MCF 10A (cell line): ENCODE data around the gene TRIM52. TPM values are rescaled to one million over a fixed set of nuclear protein-coding genes. Genes with fewer than 3 reads are reported as not detected.
A peak's percentile ranks its signal among the peaks of the same experiment; 100 is the strongest.
"Not testable (repeated sequence)": the region's sequence is repeated elsewhere in the genome, so short reads cannot be mapped to it uniquely, and the experiment has no call there.

ENCODE experiments used
- BruUV-seq: library from RNA; stranded (reverse); fragments of 400-500 nt; replicated peaks from 2 replicates; lab custom pipeline; 2021; lab: Mats Ljungman, UMichigan
- CTCF ChIA-PET: fragments of 300-600 bp; sonication (Branson Sonifier 250); formaldehyde crosslinking; extraction: SDS; loops from one replicate; lab custom pipeline; 2021; ENCODE audit warnings: antibody characterized with exemption, inconsistent platforms; lab: Yijun Ruan, JAX
- POLR2A ChIA-PET: fragments of 300-600, 350-650 bp; sonication (Branson Sonifier 250); formaldehyde crosslinking; extraction: SDS; loops from one replicate; lab custom pipeline; 2020; ENCODE audit warnings: antibody characterized with exemption, inconsistent platforms; lab: Yijun Ruan, JAX
- DNase-seq: peaks from one replicate; pipeline ENCODE4 v3.0.0-alpha.2; 2018; ENCODE audit not compliant: unreplicated experiment
- H3K27ac Mint-ChIP-seq: one replicate; pipeline ENCODE4 v1.8.0; 2022; ENCODE audit warnings: mild to moderate bottlenecking, low read depth, mixed read lengths; ENCODE audit not compliant: unreplicated experiment
- H3K27me3 Mint-ChIP-seq: one replicate; pipeline ENCODE4 v1.8.0; 2022; ENCODE audit warnings: mixed read lengths; ENCODE audit not compliant: insufficient read depth, unreplicated experiment
- H3K36me3 Mint-ChIP-seq: one replicate; pipeline ENCODE4 v1.8.0; 2022; ENCODE audit warnings: mild to moderate bottlenecking, moderate library complexity, mixed read lengths; ENCODE audit not compliant: insufficient read depth, unreplicated experiment
- H3K4me1 Mint-ChIP-seq: one replicate; pipeline ENCODE4 v1.8.0; 2022; ENCODE audit warnings: mixed read lengths; ENCODE audit not compliant: insufficient read depth, unreplicated experiment
- H3K4me3 Mint-ChIP-seq: one replicate; pipeline ENCODE4 v1.8.0; 2022; ENCODE audit warnings: mild to moderate bottlenecking, moderate library complexity, mixed read lengths; ENCODE audit not compliant: unreplicated experiment
- H3K9me3 Mint-ChIP-seq: one replicate; pipeline ENCODE4 v1.8.0; 2022; ENCODE audit warnings: mixed read lengths; ENCODE audit not compliant: unreplicated experiment
- intact Hi-C: fragments of 100-400 bp; cut with micrococcal nuclease; formaldehyde crosslinking; loops from 2 replicates; pipeline ENCODE4 v1.14.1; 2022
- total RNA-seq: library from RNA; stranded (reverse); gene quantifications from 2 replicates; pipeline ENCODE4 v1.2.3, GENCODE V29; 2022
- TF ChIP-seq, protein P1 (sequence below): fragments of 200-600 bp; IDR thresholded peaks from one replicate; pipeline ENCODE4 v1.8.0; 2022; ENCODE audit warnings: antibody characterized with exemption, mild to moderate bottlenecking; ENCODE audit not compliant: unreplicated experiment

The TRIM52 gene
- total RNA-seq, 1 experiment from 2014 or later: 12.5 TPM

- CTCF ChIA-PET: interaction anchor here (0.6 kb wide), 1 partner anchor 42 kb away, joined by 3 read pairs; no protein-coding TSS in a partner anchor
- BruUV-seq: not testable (repeated sequence)
- H3K27ac Mint-ChIP-seq: peak overlapping the region; percentile 12
Measured at GRCh38 chr5:181267291-181267904, 6.5 kb upstream of the TRIM52 start.

DNA sequence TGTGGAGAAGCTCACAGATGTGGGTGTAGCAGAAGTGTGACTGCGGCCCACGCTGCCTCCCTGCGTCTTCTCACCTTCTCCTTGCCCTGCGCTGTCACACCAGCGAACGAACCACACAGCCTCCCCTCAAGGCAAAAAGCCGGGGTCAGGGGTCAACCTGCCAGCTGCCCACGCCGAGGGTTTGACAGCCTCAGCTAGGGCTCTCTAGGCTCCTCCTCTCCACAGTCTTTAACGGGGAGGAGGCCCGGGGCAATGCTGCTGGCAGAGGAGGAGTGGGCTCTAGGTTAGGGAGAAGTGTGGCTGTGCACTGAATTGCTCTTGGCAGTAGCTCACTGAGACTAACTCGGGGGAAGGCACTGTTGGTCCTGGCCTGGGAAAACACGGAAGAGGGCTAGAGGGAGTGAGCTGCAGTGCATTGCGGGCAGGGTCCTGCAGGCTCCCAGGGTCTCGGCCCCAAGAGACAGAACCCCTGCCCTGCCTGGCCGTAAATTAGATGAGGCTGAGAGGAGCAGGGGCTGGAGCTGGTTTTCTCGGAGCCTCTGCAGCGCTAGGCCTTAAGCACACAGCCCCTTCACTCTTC is 4.2 kb upstream of the TRIM52 start:
- no peaks in the 10 kb centered on the region for H3K27me3 Mint-ChIP-seq

More at GRCh38 chr5:181267291-181267904, 6.5 kb upstream of the TRIM52 start:
- POLR2A ChIA-PET, H3K4me3 Mint-ChIP-seq, H3K27me3 Mint-ChIP-seq, H3K9me3 Mint-ChIP-seq, intact Hi-C loops: not testable (repeated sequence)
- Mint-ChIP-seq H3K36me3 (peaks cover 22% of the 10 kb centered on the region), H3K4me1 (peaks cover 11% of the 10 kb centered on the region)
- peak; percentile 34 for DNase-seq
- TF ChIP-seq, protein P1, sequence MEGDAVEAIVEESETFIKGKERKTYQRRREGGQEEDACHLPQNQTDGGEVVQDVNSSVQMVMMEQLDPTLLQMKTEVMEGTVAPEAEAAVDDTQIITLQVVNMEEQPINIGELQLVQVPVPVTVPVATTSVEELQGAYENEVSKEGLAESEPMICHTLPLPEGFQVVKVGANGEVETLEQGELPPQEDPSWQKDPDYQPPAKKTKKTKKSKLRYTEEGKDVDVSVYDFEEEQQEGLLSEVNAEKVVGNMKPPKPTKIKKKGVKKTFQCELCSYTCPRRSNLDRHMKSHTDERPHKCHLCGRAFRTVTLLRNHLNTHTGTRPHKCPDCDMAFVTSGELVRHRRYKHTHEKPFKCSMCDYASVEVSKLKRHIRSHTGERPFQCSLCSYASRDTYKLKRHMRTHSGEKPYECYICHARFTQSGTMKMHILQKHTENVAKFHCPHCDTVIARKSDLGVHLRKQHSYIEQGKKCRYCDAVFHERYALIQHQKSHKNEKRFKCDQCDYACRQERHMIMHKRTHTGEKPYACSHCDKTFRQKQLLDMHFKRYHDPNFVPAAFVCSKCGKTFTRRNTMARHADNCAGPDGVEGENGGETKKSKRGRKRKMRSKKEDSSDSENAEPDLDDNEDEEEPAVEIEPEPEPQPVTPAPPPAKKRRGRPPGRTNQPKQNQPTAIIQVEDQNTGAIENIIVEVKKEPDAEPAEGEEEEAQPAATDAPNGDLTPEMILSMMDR: peak; percentile 15

GRCh38 chr5:181263633-181264032 is 2.7 kb upstream of the TRIM52 start:
- Mint-ChIP-seq H3K4me1 (peaks cover 28% of the 10 kb centered on the region), H3K9me3 (no peaks in the 10 kb centered on the region), H3K36me3 (peaks cover 41% of the 10 kb centered on the region), H3K27me3 (no peaks in the 10 kb centered on the region), H3K27ac (no peak overlapping the region), H3K4me3 (no peak overlapping the region)
- BruUV-seq: no TSS peak
- TF ChIP-seq, protein P1: no peak
- intact Hi-C loops: no loop called here
- CTCF ChIA-PET: no interaction called here
- POLR2A ChIA-PET: interaction anchor here (5.0 kb wide), 1 partner anchor 58 kb away, joined by 52 read pairs; the partner anchor contains the start of gene TRIM7
- DNase-seq: no peak

More for the DNA sequence above, 4.2 kb upstream of the TRIM52 start:
- intact Hi-C loops: no loop called here
- peaks cover 14% of the 10 kb centered on the region for H3K4me1 Mint-ChIP-seq
- peaks cover 35% of the 10 kb centered on the region for H3K36me3 Mint-ChIP-seq
- CTCF ChIA-PET: interaction anchor here (0.6 to 0.8 kb wide), 2 partner anchors 15 to 84 kb away, joined by 5 to 11 read pairs; no protein-coding TSS in a partner anchor
- POLR2A ChIA-PET: no interaction called here
- H3K9me3 Mint-ChIP-seq: no peaks in the 10 kb centered on the region
- BruUV-seq: no TSS peak
- no peak for DNase-seq
- TF ChIP-seq, protein P1: no peak
- H3K4me3 Mint-ChIP-seq: no peak overlapping the region
- H3K27ac Mint-ChIP-seq: no peak overlapping the region

- Mint-ChIP-seq H3K4me3 (peak overlapping the region; percentile 86), H3K9me3 (no peaks in the 10 kb centered on the region), H3K27me3 (no peaks in the 10 kb centered on the region), H3K27ac (peak overlapping the region; percentile 89), H3K36me3 (peaks cover 59% of the 10 kb centered on the region), H3K4me1 (peaks cover 24% of the 10 kb centered on the region)
- DNase-seq: peak; percentile 83
- intact Hi-C loops: loop anchor here (1.0 to 2.0 kb wide), 3 partner anchors 15 to 73 kb away; partner anchors contain the start of gene TRIM41
- TF ChIP-seq, protein P1: no peak
- ChIA-PET POLR2A (interaction anchor here (0.6 to 12.6 kb wide), 16 partner anchors 10 to 473 kb away, joined by 3 to 476 read pairs (median 5); partner anchors contain the start of genes MGAT1, RACK1, TRIM41 and TRIM7), CTCF (interaction anchor here (0.9 to 1.5 kb wide), 3 partner anchors 10 to 73 kb away, joined by 3 to 8 read pairs (median 4); partner anchors contain the start of gene TRIM7)
- BruUV-seq: TSS peak; percentile 13
Measured at GRCh38 chr5:181261320-181262049, 542 bp upstream of the TRIM52 start.
